T-helper 1 cell treated with Interleukin-12 subunit alpha and Interleukin-12 subunit beta and Interleukin-4 antibody, amounts not matched to agents 30 ng/mL and 1 ng/mL, for 36 hours (primary cell): ENCODE measurements around the gene AHI1. TPM values are rescaled to one million over a fixed set of nuclear protein-coding genes. Genes with fewer than 3 reads are reported as not detected.

Source experiments
- intact Hi-C: fragments of 100-400 bp; cut with micrococcal nuclease; formaldehyde crosslinking; loops from one replicate; pipeline ENCODE4 v1.15.1; 2024
- total RNA-seq: library from RNA; stranded (reverse); gene quantifications from 2 replicates; pipeline ENCODE4 v1.2.3, GENCODE V29; 2022

Gene AHI1
- total RNA-seq, 1 donor from 2014 or later, result 18.4 TPM

- intact Hi-C loops, result loop anchor here (1.0 to 2.0 kb wide), 6 partner anchors 30 to 811 kb away; no protein-coding TSS in a partner anchor
Measured at GRCh38 chr6:135506270-135506997, 8.9 kb upstream of the AHI1 start.

- intact Hi-C loops, result loop anchor here (1.0 to 2.0 kb wide), 6 partner anchors 31 to 812 kb away; no protein-coding TSS in a partner anchor
Measured at GRCh38 chr6:135505648-135506047, 8.1 kb upstream of the AHI1 start.

- intact Hi-C loops, result no loop called here
Measured at GRCh38 chr6:135505222-135505621, 7.7 kb upstream of the AHI1 start.

GRCh38 chr6:135504734-135505133, 7.2 kb upstream of the AHI1 start:
- intact Hi-C loops, result no loop called here

- intact Hi-C loops, result no loop called here
Measured at GRCh38 chr6:135503703-135504475, 6.3 kb upstream of the AHI1 start.

GRCh38 chr6:135499441-135500340, 2.2 kb upstream of the AHI1 start:
- intact Hi-C loops, result loop anchor here (2.0 to 5.0 kb wide), 10 partner anchors 17 to 1547 kb away; partner anchors contain the start of genes HBS1L, MAP7, MYB and PEX7

GRCh38 chr6:135498185-135498841, 773 bp upstream of the AHI1 start:
- intact Hi-C loops, result loop anchor here (1.0 to 5.0 kb wide), 16 partner anchors 16 to 1546 kb away; partner anchors contain the start of genes HBS1L, MAP7, MTFR2 and MYB

GRCh38 chr6:135496800-135497411, 634 bp downstream of the AHI1 start:
- intact Hi-C loops, result loop anchor here (2.0 to 5.0 kb wide), 10 partner anchors 270 to 1545 kb away; partner anchors contain the start of genes HBS1L, MAP7, MYB and PEX7

GRCh38 chr6:135493218-135493961, 4.2 kb downstream of the AHI1 start:
- intact Hi-C loops, result no loop called here

GRCh38 chr6:135490381-135490780, 7.2 kb downstream of the AHI1 start:
- intact Hi-C loops, result no loop called here

GRCh38 chr6:135488023-135488422, 9.5 kb downstream of the AHI1 start:
- intact Hi-C loops, result no loop called here

GRCh38 chr6:135483903-135484302, 13.6 kb downstream of the AHI1 start:
- intact Hi-C loops, result loop anchor here (2.0 kb wide), 1 partner anchor 15 kb away; no protein-coding TSS in a partner anchor

- intact Hi-C loops, result loop anchor here (2.0 kb wide), 1 partner anchor 17 kb away; no protein-coding TSS in a partner anchor
Measured at GRCh38 chr6:135481783-135482369, 15.7 kb downstream of the AHI1 start.

GRCh38 chr6:135479601-135480000, 17.9 kb downstream of the AHI1 start:
- intact Hi-C loops, result no loop called here

GRCh38 chr6:135478626-135479025, 18.9 kb downstream of the AHI1 start:
- intact Hi-C loops, result no loop called here

- intact Hi-C loops, result no loop called here
Measured at GRCh38 chr6:135475292-135475886, 22.2 kb downstream of the AHI1 start.

GRCh38 chr6:135474362-135474761, 23.2 kb downstream of the AHI1 start:
- intact Hi-C loops, result no loop called here

GRCh38 chr6:135465903-135466302, 31.6 kb downstream of the AHI1 start:
- intact Hi-C loops, result no loop called here
